ENCODE measurements around the gene KANK3. TPM values are rescaled to one million over a fixed set of nuclear protein-coding genes. Genes with fewer than 3 reads are reported as not detected.

KANK3 gene
- total and polyA plus RNA-seq, 2 donors (not counting 1 experiment from before 2014, with no cell fraction given): 0.17 to 0.23 TPM

DNA sequence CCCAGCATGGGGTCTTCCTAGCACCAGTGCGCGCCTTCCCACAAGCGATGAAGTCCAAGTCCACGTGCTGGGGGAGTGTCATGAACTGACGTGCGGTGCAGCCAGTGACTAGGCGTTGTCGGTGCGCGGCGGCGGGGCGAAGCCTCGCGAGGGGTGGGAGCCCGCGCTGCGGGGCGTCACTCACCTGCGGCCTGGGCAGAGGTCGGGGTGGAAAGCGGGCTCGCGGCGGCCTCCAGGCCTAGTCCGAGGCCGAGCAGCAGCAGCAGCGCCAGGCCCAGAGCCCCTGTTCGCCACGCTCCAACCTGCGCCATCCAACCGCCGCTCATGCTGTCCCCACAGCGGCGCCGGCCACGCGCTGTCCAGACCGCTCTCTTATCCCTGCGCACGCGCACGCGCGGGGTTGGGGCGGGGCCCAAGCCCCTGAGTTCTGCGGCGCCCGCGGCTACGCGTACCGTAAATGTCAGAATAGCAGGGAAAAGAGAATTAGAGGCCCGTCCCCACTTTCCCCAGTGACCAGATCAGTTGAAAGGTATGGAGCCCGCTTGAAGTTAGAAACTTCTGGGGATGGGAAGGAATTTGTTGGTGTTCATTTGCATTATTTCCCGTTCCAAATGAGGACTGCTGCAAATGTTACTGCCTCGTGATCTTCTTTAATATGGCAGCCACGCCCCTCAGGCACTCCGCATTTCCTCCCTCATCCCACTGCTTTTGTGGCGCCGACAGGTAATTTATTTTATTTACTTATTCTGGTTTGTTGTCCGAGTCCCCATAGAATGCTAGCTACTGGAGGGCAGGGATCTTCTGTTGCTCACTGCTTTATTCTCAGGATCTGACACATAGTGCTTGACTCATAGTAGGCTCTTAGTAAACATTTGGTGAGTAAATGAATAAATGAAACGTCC, 34.8 kb downstream of the KANK3 start, which contains the start of gene CD320:
TSS of gene CD320 (minus strand) at position 394 of the 902 bp plus-strand sequence. CDS start at position 326, 68 bp downstream.
- no peaks in the 10 kb centered on the region for H4K20me1 ChIP-seq (ENCODE audit: control insufficient read depth, extremely low read depth, insufficient read depth, low read length)
- H3K4me2 ChIP-seq (ENCODE audit: extremely low read depth, insufficient read depth, low read length): peak within 1 kb of the TSS; percentile 87
- peak within 1 kb of the TSS; percentile 61 for H3K27ac ChIP-seq (ENCODE audit: insufficient read depth, low read length)
- peak; percentile 86 to 89 for DNase-seq (ENCODE audit: low read depth in 2 of 2)
- H3K36me3 ChIP-seq (ENCODE audit: control insufficient read depth, insufficient read depth, low read length): peaks cover 7% of the 10 kb centered on the region
- no peak for TF ChIP-seq CTCF (conservative IDR thresholded peaks at IDR 0.05 in 1 of 2, IDR thresholded peaks at IDR 0.05 in 1 of 2; ENCODE audit: low read depth in 1 of 2, low read length in 2 of 2)
- no peak for TF ChIP-seq EZH2 (IDR thresholded peaks at IDR 0.05; ENCODE audit: low read length, missing control alignments)
- peak within 1 kb of the TSS; percentile 65 for H3K9ac ChIP-seq (ENCODE audit: insufficient read depth, low read length)
- H3K79me2 ChIP-seq (ENCODE audit: control insufficient read depth, insufficient read depth, low read length): no peaks in the 10 kb centered on the region
- H2AFZ ChIP-seq (ENCODE audit: low read length): peak within 1 kb of the TSS; percentile 52
- H3K27me3 ChIP-seq (ENCODE audit: control insufficient read depth, insufficient read depth, low read length): no peaks in the 10 kb centered on the region
- peaks cover 9% of the 10 kb centered on the region for H3K4me1 ChIP-seq (ENCODE audit: control insufficient read depth, extremely low read depth, insufficient read depth, low read length)
- peak within 1 kb of the TSS; percentile 27 to 65 (median 50) for H3K4me3 ChIP-seq (replicated peaks in 1 of 4; ENCODE audit: control extremely low read depth in 1 of 4, insufficient read depth in 1 of 4, low read depth in 3 of 4, low read length in 4 of 4)
- no peaks in the 10 kb centered on the region for H3K9me3 ChIP-seq (ENCODE audit: control insufficient read depth, insufficient read depth, low read depth, low read length)

- Histone ChIP-seq H3K9ac (ENCODE audit: insufficient read depth, low read length) (peak overlapping the region; percentile 65), H4K20me1 (ENCODE audit: control insufficient read depth, extremely low read depth, insufficient read depth, low read length) (no peaks in the 10 kb centered on the region), H2AFZ (ENCODE audit: low read length) (peak overlapping the region; percentile 52), H3K79me2 (ENCODE audit: control insufficient read depth, insufficient read depth, low read length) (no peaks in the 10 kb centered on the region), H3K27me3 (ENCODE audit: control insufficient read depth, insufficient read depth, low read length) (no peaks in the 10 kb centered on the region), H3K4me3 (replicated peaks in 1 of 4; ENCODE audit: control extremely low read depth in 1 of 4, insufficient read depth in 1 of 4, low read depth in 3 of 4, low read length in 4 of 4) (peak overlapping the region; percentile 27 to 65 (median 48)), H3K36me3 (ENCODE audit: control insufficient read depth, insufficient read depth, low read length) (peaks cover 7% of the 10 kb centered on the region), H3K9me3 (ENCODE audit: control insufficient read depth, insufficient read depth, low read depth, low read length) (no peaks in the 10 kb centered on the region), H3K27ac (ENCODE audit: insufficient read depth, low read length) (peak overlapping the region; percentile 61), H3K4me2 (ENCODE audit: extremely low read depth, insufficient read depth, low read length) (peak overlapping the region; percentile 87), H3K4me1 (ENCODE audit: control insufficient read depth, extremely low read depth, insufficient read depth, low read length) (peaks cover 9% of the 10 kb centered on the region)
- no peak for DNase-seq (ENCODE audit: low read depth in 2 of 2)
- TF ChIP-seq EZH2 (IDR thresholded peaks at IDR 0.05; ENCODE audit: low read length, missing control alignments) (no peak), CTCF (conservative IDR thresholded peaks at IDR 0.05 in 1 of 2, IDR thresholded peaks at IDR 0.05 in 1 of 2; ENCODE audit: low read depth in 1 of 2, low read length in 2 of 2) (no peak)
Observed at GRCh38 chr19:8307400-8307964, 35.6 kb downstream of the KANK3 start.

All from fibroblast of lung (primary cell).